T47D (cell line): ENCODE measurements around the gene SDHAF4.
"Not testable (repeated sequence)": the region's sequence is repeated elsewhere in the genome, so short reads cannot be mapped to it uniquely, and the experiment has no call there.

ENCODE experiments used
- DNase-seq, 2 experiments: peaks; one replicate each; pipeline versions ENCODE4 v3.0.0 to v3.0.0-alpha.2; 2011 to 2012; ENCODE audit warnings: low read depth in 1 of 2, low spot score in 1 of 2
- JUND ChIP-seq: IDR thresholded peaks from 2 replicates; pipeline ENCODE4 v1.6.1; 2012; ENCODE audit warnings: low read depth
- in situ Hi-C: cut with HindIII; loops from 2 replicates; pipeline ENCODE4 v1.10.0; 2016; ENCODE audit warnings: low sequenced_read_pairs, low pct_unique_long_range_greater_than_20kb

The SDHAF4 gene

DNA sequence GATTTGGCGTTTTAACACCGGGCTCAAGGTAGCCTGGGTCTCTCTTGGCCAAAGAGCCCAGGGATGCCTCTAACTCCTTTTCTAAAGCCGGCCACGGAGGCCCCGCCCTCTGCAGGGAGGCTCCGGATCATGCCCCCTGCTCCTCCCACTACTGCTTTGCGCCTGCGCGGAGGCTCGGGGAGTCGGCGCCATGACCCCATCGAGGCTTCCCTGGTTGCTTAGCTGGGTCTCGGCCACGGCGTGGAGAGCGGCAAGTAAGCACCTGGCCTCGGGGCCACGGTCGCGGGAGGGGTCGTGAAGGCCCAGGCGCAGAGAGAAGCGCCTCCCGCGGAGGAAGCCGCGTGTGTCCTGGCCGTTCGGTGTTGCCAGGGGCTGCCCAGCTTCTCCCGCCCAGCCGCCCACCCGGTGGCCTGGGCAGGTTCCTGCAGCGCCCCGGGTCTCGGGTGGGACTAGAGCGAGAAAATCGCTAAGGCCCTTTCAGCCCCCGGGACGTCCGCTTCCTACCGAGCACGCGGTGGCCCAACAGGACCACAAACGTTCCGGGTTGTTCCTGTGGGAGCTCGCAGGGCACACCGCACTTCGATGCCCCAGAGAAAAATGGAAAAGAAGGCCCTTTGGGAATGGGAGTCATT is at the start of gene SDHAF4:
SDHAF4 (plus strand) TSS at position 180 of the 632 bp plus-strand sequence; CDS start at position 191, 11 bp downstream.
- peak; percentile 87 to 92 for DNase-seq
- in situ Hi-C loops: no loop called here
- TF ChIP-seq JUND: no peak

DNA sequence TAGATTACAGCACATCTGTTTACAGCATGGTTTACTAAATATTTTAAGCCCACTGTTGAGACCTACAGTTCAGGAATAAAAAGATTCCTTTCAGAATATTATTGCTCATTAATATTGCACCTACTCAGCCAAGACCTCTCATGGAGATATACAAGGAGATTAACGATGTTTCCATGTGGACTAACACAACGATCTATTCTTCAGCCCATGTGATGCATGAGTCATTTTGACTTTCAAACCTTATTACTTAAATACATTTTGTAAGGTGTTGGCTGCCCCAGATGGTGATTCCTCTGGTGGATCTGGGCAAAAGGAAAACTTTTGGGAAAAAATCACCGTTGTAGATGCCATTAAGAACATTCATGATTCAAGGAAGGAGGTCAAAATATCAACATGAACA is 48.0 kb upstream of the SDHAF4 start:
- in situ Hi-C loops: no loop called here

DNA sequence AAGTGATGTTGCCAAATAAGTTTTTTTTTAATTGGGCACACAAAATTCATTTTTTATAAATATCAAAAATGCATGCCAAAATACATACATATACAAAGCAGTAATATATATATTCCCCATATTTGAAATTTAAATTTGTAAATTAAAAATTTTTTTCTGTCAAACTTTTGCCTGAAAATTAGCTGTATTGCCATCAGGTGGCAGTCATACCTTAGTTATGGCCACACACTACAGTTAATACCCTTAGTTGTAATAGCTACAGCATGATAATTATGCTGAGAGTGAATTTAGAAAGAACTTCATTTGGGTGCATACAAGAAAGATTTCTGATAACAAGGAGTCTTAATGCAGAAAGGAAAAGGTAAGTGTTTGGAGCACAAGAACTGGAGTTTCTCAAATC is 46.2 kb upstream of the SDHAF4 start:
- TF ChIP-seq JUND: no peak
- in situ Hi-C loops: no loop called here
- DNase-seq: peak; percentile 6 to 41

More for the DNA sequence above, 48.0 kb upstream of the SDHAF4 start:
- TF ChIP-seq JUND: no peak
- no peak for DNase-seq

DNA sequence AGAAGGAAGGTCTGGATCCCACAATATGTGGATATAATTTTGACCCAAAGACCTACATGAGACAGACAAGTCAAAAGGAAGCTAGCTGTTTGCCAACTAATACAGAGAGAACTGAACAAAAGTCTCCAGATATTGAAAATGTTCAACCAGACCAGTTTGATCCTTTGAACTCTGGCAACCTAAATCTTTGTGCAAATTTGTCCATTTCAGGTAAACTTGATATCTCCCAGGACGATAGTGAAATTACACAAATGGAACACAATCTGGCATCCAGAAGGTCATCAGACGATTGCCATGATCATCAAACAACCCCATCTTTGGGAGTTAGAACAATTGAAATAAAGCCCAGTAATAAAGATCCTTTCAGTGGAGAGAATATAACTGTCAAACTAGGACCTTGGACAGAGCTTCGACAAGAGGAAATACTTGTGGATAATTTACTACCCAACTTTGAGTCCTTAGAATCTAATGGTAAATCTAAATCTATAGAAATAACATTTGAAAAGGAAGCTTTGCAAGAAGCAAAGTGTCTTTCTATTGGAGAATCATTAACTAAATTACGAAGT is 41.9 kb upstream of the SDHAF4 start:
- in situ Hi-C loops: no loop called here
- DNase-seq: peak in 1 of 2 experiments; percentile 32
- no peak for TF ChIP-seq JUND

DNA sequence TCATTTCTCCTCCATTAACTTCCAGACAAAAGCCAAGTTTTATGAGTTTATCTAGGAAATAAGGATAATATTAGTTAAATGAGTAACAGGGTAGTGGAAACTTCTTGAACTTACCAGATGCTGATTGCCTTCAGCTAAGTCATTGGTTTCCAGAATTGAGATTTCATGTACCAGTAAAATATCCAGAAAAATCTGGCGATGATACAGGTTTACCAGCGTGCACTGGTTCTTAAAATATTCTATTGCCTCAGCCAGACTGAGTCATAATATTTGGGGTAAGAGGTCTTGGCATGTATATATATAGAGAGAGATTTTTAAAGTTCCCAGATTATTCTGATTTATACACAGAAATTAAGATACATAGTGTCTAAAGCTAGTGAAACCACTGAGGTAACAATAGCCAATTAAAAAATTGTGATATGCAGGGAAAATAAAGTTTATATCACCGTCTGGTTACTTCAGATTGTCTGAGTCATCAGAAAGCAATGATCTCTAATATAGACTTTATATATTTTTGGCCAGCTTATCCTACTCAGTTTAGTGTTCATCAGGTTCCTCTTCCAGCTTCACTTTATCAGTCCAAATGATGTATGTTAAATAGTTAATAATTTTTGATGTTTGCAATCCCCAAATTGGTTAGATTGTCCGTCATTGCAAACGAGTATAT is 39.5 kb upstream of the SDHAF4 start:
- in situ Hi-C loops: no loop called here
- no peak for DNase-seq
- no peak for TF ChIP-seq JUND

DNA sequence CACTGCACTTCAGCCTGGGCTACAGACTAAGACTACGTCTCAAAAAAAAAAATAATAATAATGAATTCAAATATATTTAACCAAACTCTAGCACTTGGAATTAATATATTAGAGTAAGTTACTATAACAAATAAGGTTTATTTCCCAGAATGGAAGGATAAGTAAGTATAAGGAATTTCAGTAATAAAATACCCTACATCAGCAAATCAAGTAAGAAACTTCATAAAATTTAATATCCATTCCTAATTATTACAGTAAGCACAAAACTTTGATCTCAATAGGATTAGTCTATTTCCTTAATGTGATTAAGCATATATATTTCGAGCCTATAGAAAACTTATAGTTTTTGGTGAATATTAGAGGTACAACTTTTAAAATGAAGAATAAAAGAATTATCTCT is 36.7 kb upstream of the SDHAF4 start:
- TF ChIP-seq JUND: no peak
- in situ Hi-C loops: no loop called here

DNA sequence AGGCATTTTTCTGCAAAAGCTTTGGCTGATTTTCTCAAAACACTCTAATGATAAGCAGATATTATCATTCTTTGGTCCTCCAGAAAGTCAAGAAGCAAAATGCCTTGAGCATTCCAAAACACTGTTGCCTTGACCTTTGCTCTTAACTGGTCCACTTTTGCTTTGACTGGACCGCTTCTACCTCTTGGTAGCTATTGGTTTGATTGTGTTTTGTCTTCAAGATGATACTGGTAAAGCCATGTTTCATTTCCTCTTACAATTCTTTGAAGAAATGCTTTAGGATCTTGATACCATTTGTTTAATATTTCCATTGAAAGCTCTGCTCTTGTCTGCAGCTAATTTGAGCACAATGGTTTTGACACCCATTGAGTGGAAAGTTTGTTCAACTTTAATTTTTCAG is 35.6 kb upstream of the SDHAF4 start:
- no peak for DNase-seq
- in situ Hi-C loops: no loop called here
- no peak for TF ChIP-seq JUND

More for the DNA sequence above, 36.7 kb upstream of the SDHAF4 start:
- no peak for DNase-seq

DNA sequence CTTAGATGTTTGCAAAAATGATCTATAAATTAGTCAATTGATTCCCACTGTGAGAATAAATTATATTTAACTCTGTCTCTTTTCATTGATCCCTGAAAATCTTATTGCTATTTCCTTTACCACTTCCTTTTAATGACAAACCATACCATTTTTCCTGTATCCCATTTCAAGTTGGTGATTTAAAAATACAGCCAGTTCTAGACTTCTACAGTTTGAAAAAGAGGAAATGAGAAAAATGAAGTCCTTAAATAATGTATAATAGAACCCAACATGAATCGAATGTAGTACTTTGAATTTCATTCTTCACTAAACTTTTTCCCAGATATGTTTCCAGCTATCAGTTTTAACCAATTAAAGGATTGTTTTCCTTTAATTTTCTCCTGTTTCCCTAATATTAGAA is 29.5 kb upstream of the SDHAF4 start:
- in situ Hi-C loops: no loop called here
- DNase-seq: no peak
- TF ChIP-seq JUND: no peak

DNA sequence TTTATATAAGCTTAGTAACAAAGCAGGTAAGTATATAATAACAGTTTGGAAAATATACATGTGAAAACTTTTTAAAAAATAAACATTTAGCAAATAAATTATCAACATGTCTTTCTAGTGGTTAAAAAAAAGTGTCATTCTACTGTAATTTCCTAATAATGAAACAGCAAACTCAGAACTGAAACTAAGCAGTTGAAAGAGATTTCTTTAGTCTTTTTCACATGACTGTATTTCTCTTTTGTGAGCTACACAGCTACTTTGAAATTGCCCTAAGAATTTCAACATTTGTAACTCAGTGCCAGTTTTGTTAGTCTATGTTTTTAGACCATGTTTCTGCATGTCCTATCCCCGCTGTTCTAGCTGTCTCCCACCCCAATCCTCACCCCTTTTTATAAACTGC is 28.4 kb upstream of the SDHAF4 start:
- DNase-seq: no peak
- TF ChIP-seq JUND: no peak
- in situ Hi-C loops: no loop called here

DNA sequence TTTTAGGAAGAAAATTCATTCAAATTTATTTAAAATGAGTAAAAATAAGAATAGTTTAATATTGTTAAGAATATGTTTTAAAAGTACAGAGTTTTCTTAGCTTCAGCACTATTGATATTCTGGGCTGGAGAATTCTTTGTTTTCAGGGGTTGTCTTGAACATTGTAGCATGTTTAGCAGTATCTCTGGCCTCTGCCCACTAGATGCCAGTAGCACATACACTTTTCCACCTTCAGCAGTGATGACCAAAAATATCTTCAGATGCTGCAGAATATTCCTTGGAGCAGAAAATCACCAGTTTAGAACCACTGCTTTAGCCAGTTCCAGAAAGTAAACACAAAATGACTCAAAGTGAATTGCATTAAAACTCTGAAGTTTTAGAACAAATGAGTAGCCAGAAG is 19.4 kb upstream of the SDHAF4 start:
- in situ Hi-C loops: no loop called here
- DNase-seq: peak; percentile 17 to 57
- TF ChIP-seq JUND: no peak

DNA sequence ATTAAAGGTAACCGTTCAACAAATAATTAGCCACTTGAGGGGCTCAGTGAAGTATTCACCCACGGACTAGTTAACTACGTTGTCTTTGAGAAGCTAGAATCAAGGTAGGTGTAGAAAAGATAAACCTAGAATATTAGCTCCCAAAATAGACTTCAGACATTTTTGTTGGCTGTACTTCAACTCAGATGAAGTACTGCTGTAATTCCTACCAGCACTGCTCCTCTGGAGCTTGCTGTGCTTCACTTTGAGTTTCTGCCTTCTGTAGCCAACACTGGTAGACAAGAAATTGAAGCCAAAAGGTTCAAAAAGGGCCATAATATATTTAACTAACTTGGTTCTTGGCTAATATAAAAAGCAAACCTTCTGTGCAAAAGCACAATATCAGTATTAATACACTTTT is 18.8 kb upstream of the SDHAF4 start:
- DNase-seq: no peak
- TF ChIP-seq JUND: no peak
- in situ Hi-C loops: no loop called here

DNA sequence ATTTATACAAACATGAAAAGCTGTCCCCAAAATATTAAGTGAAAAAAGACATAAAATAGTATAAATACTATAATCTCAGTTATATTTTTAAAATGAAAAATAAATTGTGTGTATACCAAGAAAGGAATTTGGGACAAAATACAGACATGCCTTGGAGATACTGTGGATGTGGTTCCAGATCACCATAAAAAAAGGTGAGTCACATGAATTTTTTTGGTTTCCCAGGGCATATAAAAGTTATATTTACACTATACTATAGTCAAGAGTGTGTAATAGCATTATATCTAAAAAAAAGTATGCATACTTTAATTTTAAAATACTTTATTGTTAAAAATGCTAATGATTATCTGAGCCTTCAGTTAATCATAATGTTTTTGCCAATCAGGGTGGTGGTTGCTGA is 17.4 kb upstream of the SDHAF4 start:
- in situ Hi-C loops: no loop called here
- DNase-seq: no peak
- TF ChIP-seq JUND: no peak

DNA sequence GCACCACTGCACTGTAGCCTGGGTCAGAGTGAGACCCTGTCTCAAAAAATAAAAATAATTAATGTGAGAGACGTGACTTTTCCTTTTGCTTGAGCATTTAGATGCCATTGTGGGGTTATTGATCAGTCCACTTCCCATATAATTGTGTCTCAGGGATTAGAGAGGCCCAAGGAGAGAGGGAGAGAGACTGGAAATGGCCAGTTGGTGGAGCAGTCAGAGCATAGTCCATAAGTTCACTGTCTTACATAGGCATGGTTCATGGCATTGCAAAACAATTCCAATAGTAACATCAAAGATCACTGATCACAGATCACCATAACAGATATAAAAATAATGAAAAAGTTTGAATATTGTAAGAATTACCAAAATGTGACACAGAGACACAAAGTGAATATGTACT is 15.2 kb upstream of the SDHAF4 start:
- no peak for TF ChIP-seq JUND
- in situ Hi-C loops: no loop called here
- DNase-seq: peak in 1 of 2 experiments; percentile 58

DNA sequence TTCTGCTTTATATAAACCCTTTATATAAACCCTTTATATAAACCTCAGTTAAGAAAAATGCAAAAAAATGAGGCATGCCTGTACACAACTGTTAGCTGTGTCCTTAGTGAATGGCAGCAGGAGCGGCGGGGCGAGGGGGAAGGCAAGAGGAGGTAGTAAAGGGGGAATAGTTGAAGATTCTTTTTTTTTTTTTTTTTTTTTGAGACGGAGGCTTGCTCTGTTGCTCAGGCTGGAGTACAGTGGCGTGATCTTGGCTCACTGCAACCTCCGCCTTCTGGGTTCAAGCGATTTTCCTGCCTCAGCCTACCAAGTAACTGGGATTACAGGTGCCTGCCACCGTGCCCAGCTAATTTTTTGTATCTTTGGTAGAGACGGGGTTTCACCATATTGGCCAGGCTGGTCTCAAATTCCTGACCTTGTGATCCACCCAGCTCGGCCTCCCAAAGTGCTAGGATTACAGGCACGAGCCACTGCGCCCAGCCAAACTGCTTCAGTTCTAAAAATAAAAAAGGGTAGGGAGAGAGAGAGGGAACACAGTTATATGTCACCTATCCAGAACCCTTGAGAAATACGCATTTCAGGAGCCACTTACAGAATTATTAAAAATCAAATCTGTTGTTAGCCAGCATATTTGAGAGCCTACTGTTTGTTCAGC is 14.3 kb upstream of the SDHAF4 start:
- DNase-seq, in situ Hi-C loops: not testable (repeated sequence)
